SK-N-SH (cell line): ENCODE measurements around the gene CD209.

Source experiments
- CTCF ChIP-seq: fragments of 200-600 bp; sonication (generic); IDR thresholded peaks from 2 replicates; pipeline ENCODE4 v1.6.1; 2017; ENCODE audit warnings: antibody characterized with exemption, mild to moderate bottlenecking, moderate library complexity
- NRF1 ChIP-seq: IDR thresholded peaks from 2 replicates; pipeline ENCODE4 v1.6.1; 2012; ENCODE audit warnings: low read depth, mild to moderate bottlenecking, low read length
- PBX3 ChIP-seq: IDR thresholded peaks from 2 replicates; pipeline ENCODE4; 2012
- RAD21 ChIP-seq: IDR thresholded peaks from 2 replicates; pipeline ENCODE4 v1.6.1; 2012; ENCODE audit warnings: mild to moderate bottlenecking, low read length
- RCOR1 ChIP-seq: fragments of 150-350 bp; IDR thresholded peaks from 2 replicates; pipeline ENCODE4 v1.6.1; 2017; ENCODE audit warnings: antibody characterized with exemption, low read length
- TCF12 ChIP-seq: IDR thresholded peaks from 2 replicates; pipeline ENCODE4 v1.4.0; 2012
- USF2 ChIP-seq: fragments of 150-350 bp; IDR thresholded peaks from 2 replicates; pipeline ENCODE4 v1.6.1; 2017; ENCODE audit warnings: antibody characterized with exemption, low read length, low read depth, borderline replicate concordance
- ZBTB33 ChIP-seq: IDR thresholded peaks from 2 replicates; pipeline ENCODE4 v1.4.0; 2012; ENCODE audit warnings: low read depth, borderline replicate concordance

GRCh38 chr19:7716762-7717161 lies 30.6 kb downstream of the CD209 start:
- TF ChIP-seq CTCF: no peak
- TF ChIP-seq TCF12: no peak
- no peak for TF ChIP-seq ZBTB33
- no peak for TF ChIP-seq PBX3
- TF ChIP-seq RAD21: no peak
- TF ChIP-seq NRF1: no peak
- TF ChIP-seq USF2: no peak
- no peak for TF ChIP-seq RCOR1
